ENCODE data around the gene AGMO. TPM values are rescaled to one million over a fixed set of nuclear protein-coding genes. Genes with fewer than 3 reads are reported as not detected.

Gene AGMO
- polyA plus RNA-seq, 1 donor from 2014 or later: not detected

DNA sequence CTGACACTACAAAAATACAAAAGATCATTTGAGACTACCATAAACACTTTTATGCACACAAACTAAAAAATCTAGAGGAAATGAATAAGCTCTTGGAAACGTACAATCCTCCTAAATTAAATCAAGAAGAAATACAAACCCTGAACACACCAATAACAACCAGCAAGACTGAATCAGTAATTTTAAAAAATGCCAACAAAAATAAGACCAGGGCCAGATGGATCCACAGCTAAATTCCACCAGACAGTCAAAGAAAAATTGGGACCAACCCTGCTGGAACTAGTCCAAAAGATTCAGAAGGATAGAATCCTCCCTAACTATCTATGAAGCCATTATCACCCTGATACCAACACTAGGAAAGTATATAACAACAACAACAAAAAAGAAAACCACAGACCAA lies 277.4 kb downstream of the AGMO start:
- Histone ChIP-seq H3K9ac (ENCODE audit: low read length) (no peak overlapping the region), H2AFZ (ENCODE audit: low read depth, low read length) (no peak overlapping the region), H3K36me3 (ENCODE audit: insufficient read depth, low read length) (no peaks in the 10 kb centered on the region), H3K4me2 (ENCODE audit: low read length) (no peak overlapping the region), H3K4me3 (ENCODE audit: low read length) (no peak overlapping the region), H3K79me2 (replicated peaks; ENCODE audit: insufficient read depth, low read length) (no peaks in the 10 kb centered on the region), H4K20me1 (ENCODE audit: insufficient read depth) (no peaks in the 10 kb centered on the region), H3K9me2 (ENCODE audit: insufficient read depth, low read length) (no peaks in the 10 kb centered on the region), H3K27ac (ENCODE audit: low read length) (no peak overlapping the region), H3K27me3 (ENCODE audit: insufficient read depth, low read depth, low read length) (no peaks in the 10 kb centered on the region), H3K9me3 (ENCODE audit: low read length) (no peaks in the 10 kb centered on the region), H3F3A (ENCODE audit: insufficient read depth, low read length, poor library complexity, severe bottlenecking) (no peaks in the 10 kb centered on the region)
- TF ChIP-seq SMC3 (conservative IDR thresholded peaks at IDR 0.05; ENCODE audit: poor library complexity): no peak
- no peak for TF ChIP-seq POLR2AphosphoS5 (IDR thresholded peaks at IDR 0.05)
- TF ChIP-seq EZH2 (IDR thresholded peaks at IDR 0.05; ENCODE audit: borderline replicate concordance, insufficient read depth, low read length, poor library complexity, severe bottlenecking): no peak
- TF ChIP-seq TAF1 (IDR thresholded peaks at IDR 0.05; ENCODE audit: low read depth): no peak
- TF ChIP-seq RAD21 (conservative IDR thresholded peaks at IDR 0.05): no peak
- TF ChIP-seq, protein P1, sequence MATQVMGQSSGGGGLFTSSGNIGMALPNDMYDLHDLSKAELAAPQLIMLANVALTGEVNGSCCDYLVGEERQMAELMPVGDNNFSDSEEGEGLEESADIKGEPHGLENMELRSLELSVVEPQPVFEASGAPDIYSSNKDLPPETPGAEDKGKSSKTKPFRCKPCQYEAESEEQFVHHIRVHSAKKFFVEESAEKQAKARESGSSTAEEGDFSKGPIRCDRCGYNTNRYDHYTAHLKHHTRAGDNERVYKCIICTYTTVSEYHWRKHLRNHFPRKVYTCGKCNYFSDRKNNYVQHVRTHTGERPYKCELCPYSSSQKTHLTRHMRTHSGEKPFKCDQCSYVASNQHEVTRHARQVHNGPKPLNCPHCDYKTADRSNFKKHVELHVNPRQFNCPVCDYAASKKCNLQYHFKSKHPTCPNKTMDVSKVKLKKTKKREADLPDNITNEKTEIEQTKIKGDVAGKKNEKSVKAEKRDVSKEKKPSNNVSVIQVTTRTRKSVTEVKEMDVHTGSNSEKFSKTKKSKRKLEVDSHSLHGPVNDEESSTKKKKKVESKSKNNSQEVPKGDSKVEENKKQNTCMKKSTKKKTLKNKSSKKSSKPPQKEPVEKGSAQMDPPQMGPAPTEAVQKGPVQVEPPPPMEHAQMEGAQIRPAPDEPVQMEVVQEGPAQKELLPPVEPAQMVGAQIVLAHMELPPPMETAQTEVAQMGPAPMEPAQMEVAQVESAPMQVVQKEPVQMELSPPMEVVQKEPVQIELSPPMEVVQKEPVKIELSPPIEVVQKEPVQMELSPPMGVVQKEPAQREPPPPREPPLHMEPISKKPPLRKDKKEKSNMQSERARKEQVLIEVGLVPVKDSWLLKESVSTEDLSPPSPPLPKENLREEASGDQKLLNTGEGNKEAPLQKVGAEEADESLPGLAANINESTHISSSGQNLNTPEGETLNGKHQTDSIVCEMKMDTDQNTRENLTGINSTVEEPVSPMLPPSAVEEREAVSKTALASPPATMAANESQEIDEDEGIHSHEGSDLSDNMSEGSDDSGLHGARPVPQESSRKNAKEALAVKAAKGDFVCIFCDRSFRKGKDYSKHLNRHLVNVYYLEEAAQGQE (IDR thresholded peaks at IDR 0.05; ENCODE audit: borderline replicate concordance): no peak
- TF ChIP-seq, protein P2, sequence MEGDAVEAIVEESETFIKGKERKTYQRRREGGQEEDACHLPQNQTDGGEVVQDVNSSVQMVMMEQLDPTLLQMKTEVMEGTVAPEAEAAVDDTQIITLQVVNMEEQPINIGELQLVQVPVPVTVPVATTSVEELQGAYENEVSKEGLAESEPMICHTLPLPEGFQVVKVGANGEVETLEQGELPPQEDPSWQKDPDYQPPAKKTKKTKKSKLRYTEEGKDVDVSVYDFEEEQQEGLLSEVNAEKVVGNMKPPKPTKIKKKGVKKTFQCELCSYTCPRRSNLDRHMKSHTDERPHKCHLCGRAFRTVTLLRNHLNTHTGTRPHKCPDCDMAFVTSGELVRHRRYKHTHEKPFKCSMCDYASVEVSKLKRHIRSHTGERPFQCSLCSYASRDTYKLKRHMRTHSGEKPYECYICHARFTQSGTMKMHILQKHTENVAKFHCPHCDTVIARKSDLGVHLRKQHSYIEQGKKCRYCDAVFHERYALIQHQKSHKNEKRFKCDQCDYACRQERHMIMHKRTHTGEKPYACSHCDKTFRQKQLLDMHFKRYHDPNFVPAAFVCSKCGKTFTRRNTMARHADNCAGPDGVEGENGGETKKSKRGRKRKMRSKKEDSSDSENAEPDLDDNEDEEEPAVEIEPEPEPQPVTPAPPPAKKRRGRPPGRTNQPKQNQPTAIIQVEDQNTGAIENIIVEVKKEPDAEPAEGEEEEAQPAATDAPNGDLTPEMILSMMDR (IDR thresholded peaks at IDR 0.05; ENCODE audit: poor library complexity, severe bottlenecking): no peak
- TF ChIP-seq EP300 (conservative IDR thresholded peaks at IDR 0.05; ENCODE audit: poor library complexity, severe bottlenecking): no peak
- TF ChIP-seq MXI1 (conservative IDR thresholded peaks at IDR 0.05; ENCODE audit: poor library complexity, severe bottlenecking): no peak

DNA sequence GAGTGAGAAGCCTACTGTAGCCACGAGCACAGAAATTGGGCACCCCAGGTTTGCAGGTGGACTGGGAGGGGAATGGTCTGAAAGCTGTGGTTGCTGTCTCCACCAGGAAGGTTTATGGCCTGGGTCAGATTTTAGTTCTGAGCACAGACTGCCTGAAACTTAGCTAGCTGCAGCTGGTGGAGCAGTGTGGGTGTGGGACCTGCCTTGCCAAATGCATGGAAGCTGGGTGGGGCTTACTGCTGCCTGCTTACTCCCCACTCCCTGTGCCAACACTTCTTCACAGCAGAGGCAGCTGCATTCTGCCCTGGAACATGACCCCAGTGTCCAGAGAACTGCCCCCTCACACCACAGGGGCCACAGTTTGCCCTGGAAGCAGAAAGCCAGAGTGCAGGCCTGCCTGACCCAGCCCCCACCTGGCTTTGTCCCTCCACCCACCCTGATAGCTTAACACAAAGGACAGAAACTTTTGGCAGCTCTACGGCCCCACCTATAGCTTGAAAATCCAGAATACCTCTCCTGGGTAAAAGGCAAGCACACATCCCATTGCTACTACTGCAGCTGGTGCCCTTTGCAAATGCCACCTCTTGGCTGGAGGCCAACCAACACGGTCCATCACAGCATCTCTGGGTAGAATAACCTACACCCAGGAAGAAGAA lies 281.6 kb downstream of the AGMO start:
- no peak overlapping the region for H2AFZ ChIP-seq (ENCODE audit: low read depth, low read length)
- no peaks in the 10 kb centered on the region for H3F3A ChIP-seq (ENCODE audit: insufficient read depth, low read length, poor library complexity, severe bottlenecking)
- H3K27ac ChIP-seq (ENCODE audit: low read length): no peak overlapping the region

More for the DNA sequence above, 281.6 kb downstream of the AGMO start:
- Histone ChIP-seq H3K27me3 (ENCODE audit: insufficient read depth, low read depth, low read length) (no peaks in the 10 kb centered on the region), H4K20me1 (ENCODE audit: insufficient read depth) (no peaks in the 10 kb centered on the region), H3K9me3 (ENCODE audit: low read length) (no peaks in the 10 kb centered on the region), H3K36me3 (ENCODE audit: insufficient read depth, low read length) (no peaks in the 10 kb centered on the region), H3K4me2 (ENCODE audit: low read length) (no peak overlapping the region), H3K4me3 (ENCODE audit: low read length) (no peak overlapping the region), H3K79me2 (replicated peaks; ENCODE audit: insufficient read depth, low read length) (no peaks in the 10 kb centered on the region), H3K9ac (ENCODE audit: low read length) (no peak overlapping the region), H3K9me2 (ENCODE audit: insufficient read depth, low read length) (no peaks in the 10 kb centered on the region)
- TF ChIP-seq RAD21 (conservative IDR thresholded peaks at IDR 0.05): no peak
- no peak for TF ChIP-seq POLR2AphosphoS5 (IDR thresholded peaks at IDR 0.05)
- TF ChIP-seq EZH2 (IDR thresholded peaks at IDR 0.05; ENCODE audit: borderline replicate concordance, insufficient read depth, low read length, poor library complexity, severe bottlenecking): no peak
- TF ChIP-seq SMC3 (conservative IDR thresholded peaks at IDR 0.05; ENCODE audit: poor library complexity): no peak
- TF ChIP-seq, protein P2 (IDR thresholded peaks at IDR 0.05; ENCODE audit: poor library complexity, severe bottlenecking): no peak
- no peak for TF ChIP-seq EP300 (conservative IDR thresholded peaks at IDR 0.05; ENCODE audit: poor library complexity, severe bottlenecking)
- no peak for TF ChIP-seq TAF1 (IDR thresholded peaks at IDR 0.05; ENCODE audit: low read depth)
- TF ChIP-seq, protein P1 (IDR thresholded peaks at IDR 0.05; ENCODE audit: borderline replicate concordance): no peak
- TF ChIP-seq MXI1 (conservative IDR thresholded peaks at IDR 0.05; ENCODE audit: poor library complexity, severe bottlenecking): no peak

All from neural cell (in vitro differentiated cells).